IMR-90 (cell line): Measurements from ENCODE around the gene RPTOR. TPM values are rescaled to one million over a fixed set of nuclear protein-coding genes. Genes with fewer than 3 reads are reported as not detected.

ENCODE experiments used
- ATAC-seq: fragments of 200-7000 bp; cut with Tn5 transposase; 2 replicates; pipeline ENCODE4 v1.9.1; 2020; ENCODE audit warnings: low read depth, mild to moderate bottlenecking, moderate library complexity
- BruUV-seq: library from RNA; stranded (reverse); fragments of 400-500 nt; replicated peaks from 2 replicates; lab custom pipeline; 2021; lab: Mats Ljungman, UMichigan
- CTCF ChIA-PET: fragments of 300-600 bp; formaldehyde crosslinking; extraction: SDS; loops from one replicate; lab custom pipeline; 2021; ENCODE audit warnings: antibody characterized with exemption; lab: Yijun Ruan, JAX
- POLR2A ChIA-PET: fragments of 300-600 bp; sonication (Branson Sonifier 250); formaldehyde crosslinking; loops from one replicate; lab custom pipeline; 2022; ENCODE audit warnings: antibody characterized with exemption; ENCODE audit not compliant: unreplicated experiment; lab: Charles Lee
- DNase-seq: peaks from one replicate; pipeline ENCODE4 v3.0.0; 2013
- H2AFZ ChIP-seq: replicated peaks from 2 replicates; pipeline ENCODE3; 2013; ENCODE audit warnings: low read length, mild to moderate bottlenecking; ENCODE audit not compliant: poor library complexity
- H2AK5ac ChIP-seq: 2 replicates; pipeline ENCODE4 v1.6.1; 2013; ENCODE audit warnings: low read depth, low read length, inconsistent platforms
- H2AK9ac ChIP-seq: replicated peaks from 2 replicates; pipeline ENCODE3; 2013; ENCODE audit warnings: mild to moderate bottlenecking, low read depth, low read length, moderate library complexity; ENCODE audit not compliant: poor library complexity
- H2BK120ac ChIP-seq: 2 replicates; pipeline ENCODE4 v1.6.1; 2013; ENCODE audit warnings: low read depth, low read length, inconsistent platforms
- H2BK15ac ChIP-seq: 3 replicates; pipeline ENCODE4 v1.6.1; 2013; ENCODE audit warnings: low read depth, low read length, inconsistent platforms
- H2BK20ac ChIP-seq: 2 replicates; pipeline ENCODE4 v1.6.1; 2013; ENCODE audit warnings: low read depth, mild to moderate bottlenecking, inconsistent platforms, low read length, moderate library complexity
- H2BK5ac ChIP-seq: 2 replicates; pipeline ENCODE4 v1.6.1; 2013; ENCODE audit warnings: mild to moderate bottlenecking, low read depth, low read length, inconsistent platforms; ENCODE audit not compliant: poor library complexity, severe bottlenecking
- H3K14ac ChIP-seq: replicated peaks from 2 replicates; pipeline ENCODE4 v1.6.1; 2013; ENCODE audit warnings: low read depth, low read length, inconsistent platforms
- H3K18ac ChIP-seq: 2 replicates; pipeline ENCODE4 v1.6.1; 2013; ENCODE audit warnings: low read depth, low read length, control low read depth
- H3K23ac ChIP-seq: 2 replicates; pipeline ENCODE4 v1.6.1; 2013; ENCODE audit warnings: low read depth, low read length, inconsistent platforms
- H3K27ac ChIP-seq: 2 replicates; pipeline ENCODE4 v1.5.1; 2013; ENCODE audit warnings: mild to moderate bottlenecking, control low read depth, low read length; ENCODE audit not compliant: insufficient read depth
- H3K27me3 ChIP-seq: 2 replicates; pipeline ENCODE4 v1.6.1; 2013; ENCODE audit warnings: low read length; ENCODE audit not compliant: control insufficient read depth, insufficient read depth
- H3K36me3 ChIP-seq: 2 replicates; pipeline ENCODE4 v1.6.1; 2013; ENCODE audit warnings: low read length, mixed read lengths; ENCODE audit not compliant: control insufficient read depth, insufficient read depth
- H3K4ac ChIP-seq: 2 replicates; pipeline ENCODE4 v1.6.1; 2013; ENCODE audit warnings: low read depth, low read length, inconsistent platforms
- H3K4me1 ChIP-seq: 2 replicates; pipeline ENCODE4 v1.6.1; 2013; ENCODE audit warnings: low read length, mixed read lengths; ENCODE audit not compliant: control insufficient read depth, insufficient read depth
- H3K4me2 ChIP-seq: 2 replicates; pipeline ENCODE4 v1.6.1; 2013; ENCODE audit warnings: low read depth, mild to moderate bottlenecking, control low read depth, low read length, moderate library complexity
- H3K4me3 ChIP-seq: 2 replicates; pipeline ENCODE4 v1.5.1; 2013; ENCODE audit warnings: low read depth, mild to moderate bottlenecking, control low read depth, low read length, moderate library complexity; ENCODE audit not compliant: insufficient read depth
- H3K56ac ChIP-seq: 2 replicates; pipeline ENCODE4 v1.6.1; 2013; ENCODE audit warnings: low read length, inconsistent platforms; ENCODE audit not compliant: insufficient read depth; ENCODE audit errors: extremely low read depth
- H3K79me1 ChIP-seq, 2 experiments: 2 replicates each; pipeline ENCODE4 v1.6.1; 2013; ENCODE audit warnings: low read length in 2 of 2, inconsistent platforms in 1 of 2, low read depth in 1 of 2
- H3K9ac ChIP-seq: 2 replicates; pipeline ENCODE4 v1.6.1; 2013; ENCODE audit warnings: low read depth, low read length, control low read depth
- H3K9me1 ChIP-seq: 2 replicates; pipeline ENCODE4 v1.6.1; 2013; ENCODE audit warnings: low read length, inconsistent platforms; ENCODE audit not compliant: insufficient read depth
- H3K9me3 ChIP-seq: 2 replicates; pipeline ENCODE4 v1.6.1; 2013; ENCODE audit warnings: low read length; ENCODE audit not compliant: control insufficient read depth, insufficient read depth
- H4K20me1 ChIP-seq: 2 replicates; pipeline ENCODE4 v1.6.1; 2013; ENCODE audit warnings: low read length, inconsistent platforms; ENCODE audit not compliant: insufficient read depth
- H4K5ac ChIP-seq: 2 replicates; pipeline ENCODE4 v1.6.1; 2013; ENCODE audit warnings: mild to moderate bottlenecking, low read depth, low read length, control low read depth
- H4K8ac ChIP-seq, 2 experiments: 2 replicates each; pipeline ENCODE4 v1.6.1; 2013; ENCODE audit warnings: low read depth in 2 of 2, low read length in 2 of 2, control low read depth in 1 of 2, inconsistent platforms in 1 of 2
- H4K91ac ChIP-seq: 2 replicates; pipeline ENCODE4 v1.6.1; 2013; ENCODE audit warnings: low read depth, low read length, inconsistent platforms; ENCODE audit not compliant: insufficient read depth
- BHLHE40 ChIP-seq: fragments of 150-350 bp; IDR thresholded peaks from 2 replicates; pipeline ENCODE4 v1.6.1; 2016; ENCODE audit warnings: mild to moderate bottlenecking, low read depth, low read length
- CEBPB ChIP-seq: IDR thresholded peaks from 2 replicates; pipeline ENCODE4 v1.6.1; 2012; ENCODE audit warnings: low read depth, low read length, improper control_type of control experiment
- CHD1 ChIP-seq: IDR thresholded peaks from 2 replicates; pipeline ENCODE4 v1.6.1; 2012; ENCODE audit warnings: low read depth, low read length, improper control_type of control experiment
- FOS ChIP-seq: fragments of 150-350 bp; IDR thresholded peaks from 2 replicates; pipeline ENCODE4 v1.6.1; 2016; ENCODE audit warnings: low read depth, low read length
- MAFK ChIP-seq: IDR thresholded peaks from 2 replicates; pipeline ENCODE4 v1.6.1; 2012; ENCODE audit warnings: low read depth, low read length, improper control_type of control experiment
- MAZ ChIP-seq: IDR thresholded peaks from 2 replicates; pipeline ENCODE4 v1.6.1; 2012; ENCODE audit warnings: low read depth, mild to moderate bottlenecking, low read length, improper control_type of control experiment, moderate library complexity, borderline replicate concordance
- MXI1 ChIP-seq: IDR thresholded peaks from 2 replicates; pipeline ENCODE4 v1.6.1; 2012; ENCODE audit warnings: low read depth, mild to moderate bottlenecking, low read length, moderate library complexity, borderline replicate concordance
- NFE2L2 ChIP-seq: fragments of 150-350 bp; IDR thresholded peaks from 2 replicates; pipeline ENCODE4 v1.6.1; 2016; ENCODE audit warnings: low read depth, mild to moderate bottlenecking, low read length
- POLR2A ChIP-seq: IDR thresholded peaks from 2 replicates; pipeline ENCODE4 v1.6.1; 2012; ENCODE audit warnings: mild to moderate bottlenecking, low read depth, low read length
- RAD21 ChIP-seq: IDR thresholded peaks from 2 replicates; pipeline ENCODE4 v1.6.1; 2012; ENCODE audit warnings: low read length, improper control_type of control experiment
- RCOR1 ChIP-seq: IDR thresholded peaks from 2 replicates; pipeline ENCODE4 v1.6.1; 2012; ENCODE audit warnings: mild to moderate bottlenecking, low read length, improper control_type of control experiment; ENCODE audit not compliant: insufficient replicate concordance
- RFX5 ChIP-seq: IDR thresholded peaks from 2 replicates; pipeline ENCODE4 v1.8.0; 2012; ENCODE audit warnings: low read depth, mild to moderate bottlenecking, low read length, moderate library complexity
- SMC3 ChIP-seq: fragments of 150-350 bp; IDR thresholded peaks from 2 replicates; pipeline ENCODE4 v1.6.1; 2016; ENCODE audit warnings: low read depth, mild to moderate bottlenecking, antibody characterized with exemption, low read length, moderate library complexity
- WGBS, 2 experiments: methylation state at CpG; one replicate each; pipeline versions ENCODE4 v1.1.5 to v1.1.7; 2013; ENCODE audit warnings: missing lambda C conversion rate in 2 of 2; ENCODE audit not compliant: insufficient read length in 1 of 2; ENCODE audit errors: extremely low coverage in 2 of 2; 5-methylcytosine and 5-hydroxymethylcytosine counted together
- dilution Hi-C: fragments of 300-500 bp; cut with HindIII; formaldehyde crosslinking; loops from one replicate; pipeline ENCODE4 v1.14.3; 2018; ENCODE audit warnings: low sequenced_read_pairs; ENCODE audit not compliant: unreplicated experiment
- in situ Hi-C: fragments of 300-500 bp; cut with MboI; formaldehyde crosslinking; loops from 3 replicates; pipeline ENCODE4 v1.14.3; 2019; ENCODE audit warnings: low sequenced_read_pairs, inconsistent platforms, mixed read lengths
- intact Hi-C: fragments of 100-400 bp; cut with micrococcal nuclease; formaldehyde crosslinking; loops from 2 replicates; pipeline ENCODE4 v1.10.0; 2022
- polyA plus RNA-seq, 3 experiments: library from polyadenylated mRNA; depleted of rRNA; stranded (reverse); fragments of >200 nt; gene quantifications; 2 replicates each; pipeline ENCODE4 v1.2.3, GENCODE V29; 2012; ENCODE audit warnings: low replicate concordance in 1 of 3
- total RNA-seq: library from RNA; depleted of rRNA; stranded (reverse); fragments of >200 nt; gene quantifications from 2 replicates; pipeline ENCODE4 v1.2.3, GENCODE V29; 2012
- TF ChIP-seq, protein P1 (sequence below): fragments of 150-350 bp; IDR thresholded peaks from 2 replicates; pipeline ENCODE4 v1.6.1; 2016; ENCODE audit warnings: low read depth, mild to moderate bottlenecking, low read length, moderate library complexity, borderline replicate concordance
- TF ChIP-seq, protein P2 (sequence below): fragments of 150-350 bp; IDR thresholded peaks from 2 replicates; pipeline ENCODE4 v1.6.1; 2017; ENCODE audit warnings: mild to moderate bottlenecking, antibody characterized with exemption, low read length, low read depth
- TF ChIP-seq, protein P3 (sequence below): conservative IDR thresholded peaks from 2 replicates; pipeline ENCODE4 v1.5.1; 2012; ENCODE audit warnings: mild to moderate bottlenecking, low read depth, low read length, improper control_type of control experiment

Gene RPTOR
- total and polyA plus RNA-seq, 2 of the 4 experiments (the other 2 are of a cell fraction): 10.8 to 14.7 TPM

DNA sequence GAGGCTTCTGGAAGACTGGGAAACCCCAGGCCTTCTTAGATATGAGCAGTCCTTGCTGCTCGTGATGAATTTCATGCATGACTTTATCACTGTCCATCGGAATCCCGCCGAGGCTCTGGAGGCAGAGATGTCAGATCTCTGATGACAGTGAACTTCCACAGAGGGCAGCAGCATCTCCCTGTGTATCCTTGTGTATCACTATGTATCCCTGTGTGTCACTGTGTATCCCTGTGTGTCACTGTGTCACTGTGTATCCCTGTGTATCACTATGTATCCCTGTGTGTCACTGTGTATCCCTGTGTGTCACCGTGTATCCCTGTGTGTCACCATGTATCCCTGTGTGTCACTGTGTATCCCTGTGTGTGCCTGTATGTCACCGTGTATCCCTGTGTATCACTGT, 286.9 kb downstream of the RPTOR start:
- Histone ChIP-seq H4K8ac (peak overlapping the region; percentile 33 to 95; a peak in 3 of 4 replicates), H2BK15ac (peak overlapping the region; percentile 81), H3K4me3 (no peak overlapping the region), H2AFZ (no peak overlapping the region), H4K91ac (peak overlapping the region; percentile 99), H3K23ac (peak overlapping the region; percentile 39; the same call in 1 of the 2 replicates), H3K9me1 (peaks cover 29% of the 10 kb centered on the region), H3K14ac (peak overlapping the region; percentile 83), H2AK9ac (peak overlapping the region; percentile 52), H2BK20ac (peak overlapping the region; percentile 68; the same call in 1 of the 2 replicates), H2BK5ac (peak overlapping the region; percentile 99), H3K56ac (peak overlapping the region; percentile 26; the same call in 1 of the 2 replicates), H3K9ac (no peak overlapping the region), H3K27ac (peak overlapping the region; percentile 75; the same call in 1 of the 2 replicates), H4K20me1 (no peaks in the 10 kb centered on the region), H3K36me3 (no peaks in the 10 kb centered on the region), H3K79me1 (peaks cover 11 to 50% of the 10 kb centered on the region in 2 experiments; a peak in 3 of 4 replicates), H2BK120ac (peak overlapping the region; percentile 90), H3K4ac (peak overlapping the region; percentile 97), H2AK5ac (peak overlapping the region; percentile 97), H3K4me2 (no peak overlapping the region), H3K9me3 (no peaks in the 10 kb centered on the region), H3K27me3 (no peaks in the 10 kb centered on the region), H3K4me1 (peaks cover 30% of the 10 kb centered on the region), H4K5ac (peak overlapping the region; percentile 93), H3K18ac (peak overlapping the region; percentile 55; the same call in 1 of the 2 replicates)
- BruUV-seq: no TSS peak
- ChIA-PET CTCF (no interaction called here), POLR2A (interaction anchor here (1.1 kb wide), 1 partner anchor 13 kb away, joined by 3 read pairs; no protein-coding TSS in a partner anchor)
- in situ Hi-C loops (no loop called here), dilution Hi-C loops (no loop called here), intact Hi-C loops (no loop called here)
- ATAC-seq (no peak), DNase-seq (no peak)
- TF ChIP-seq MAFK (no peak), NFE2L2 (no peak), CEBPB (no peak), BHLHE40 (no peak), POLR2A (no peak), SMC3 (no peak), CHD1 (no peak), MAZ (no peak), RAD21 (no peak), MXI1 (no peak), RFX5 (no peak), RCOR1 (no peak), FOS (no peak)
- TF ChIP-seq, protein P1, sequence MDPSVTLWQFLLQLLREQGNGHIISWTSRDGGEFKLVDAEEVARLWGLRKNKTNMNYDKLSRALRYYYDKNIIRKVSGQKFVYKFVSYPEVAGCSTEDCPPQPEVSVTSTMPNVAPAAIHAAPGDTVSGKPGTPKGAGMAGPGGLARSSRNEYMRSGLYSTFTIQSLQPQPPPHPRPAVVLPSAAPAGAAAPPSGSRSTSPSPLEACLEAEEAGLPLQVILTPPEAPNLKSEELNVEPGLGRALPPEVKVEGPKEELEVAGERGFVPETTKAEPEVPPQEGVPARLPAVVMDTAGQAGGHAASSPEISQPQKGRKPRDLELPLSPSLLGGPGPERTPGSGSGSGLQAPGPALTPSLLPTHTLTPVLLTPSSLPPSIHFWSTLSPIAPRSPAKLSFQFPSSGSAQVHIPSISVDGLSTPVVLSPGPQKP: no peak
- TF ChIP-seq, protein P2, sequence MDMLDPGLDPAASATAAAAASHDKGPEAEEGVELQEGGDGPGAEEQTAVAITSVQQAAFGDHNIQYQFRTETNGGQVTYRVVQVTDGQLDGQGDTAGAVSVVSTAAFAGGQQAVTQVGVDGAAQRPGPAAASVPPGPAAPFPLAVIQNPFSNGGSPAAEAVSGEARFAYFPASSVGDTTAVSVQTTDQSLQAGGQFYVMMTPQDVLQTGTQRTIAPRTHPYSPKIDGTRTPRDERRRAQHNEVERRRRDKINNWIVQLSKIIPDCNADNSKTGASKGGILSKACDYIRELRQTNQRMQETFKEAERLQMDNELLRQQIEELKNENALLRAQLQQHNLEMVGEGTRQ: no peak
- TF ChIP-seq, protein P3, sequence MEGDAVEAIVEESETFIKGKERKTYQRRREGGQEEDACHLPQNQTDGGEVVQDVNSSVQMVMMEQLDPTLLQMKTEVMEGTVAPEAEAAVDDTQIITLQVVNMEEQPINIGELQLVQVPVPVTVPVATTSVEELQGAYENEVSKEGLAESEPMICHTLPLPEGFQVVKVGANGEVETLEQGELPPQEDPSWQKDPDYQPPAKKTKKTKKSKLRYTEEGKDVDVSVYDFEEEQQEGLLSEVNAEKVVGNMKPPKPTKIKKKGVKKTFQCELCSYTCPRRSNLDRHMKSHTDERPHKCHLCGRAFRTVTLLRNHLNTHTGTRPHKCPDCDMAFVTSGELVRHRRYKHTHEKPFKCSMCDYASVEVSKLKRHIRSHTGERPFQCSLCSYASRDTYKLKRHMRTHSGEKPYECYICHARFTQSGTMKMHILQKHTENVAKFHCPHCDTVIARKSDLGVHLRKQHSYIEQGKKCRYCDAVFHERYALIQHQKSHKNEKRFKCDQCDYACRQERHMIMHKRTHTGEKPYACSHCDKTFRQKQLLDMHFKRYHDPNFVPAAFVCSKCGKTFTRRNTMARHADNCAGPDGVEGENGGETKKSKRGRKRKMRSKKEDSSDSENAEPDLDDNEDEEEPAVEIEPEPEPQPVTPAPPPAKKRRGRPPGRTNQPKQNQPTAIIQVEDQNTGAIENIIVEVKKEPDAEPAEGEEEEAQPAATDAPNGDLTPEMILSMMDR: no peak
- WGBS, 2 experiments: 96% methylated on average over 5 of the region's 6 CpGs; no CpG with 5 or more reads in 1 of the 2 experiments
